ENCODE measurements around the gene MPHOSPH8.
"Not testable (repeated sequence)": the region's sequence is repeated elsewhere in the genome, so short reads cannot be mapped to it uniquely, and the experiment has no call there.

DNA sequence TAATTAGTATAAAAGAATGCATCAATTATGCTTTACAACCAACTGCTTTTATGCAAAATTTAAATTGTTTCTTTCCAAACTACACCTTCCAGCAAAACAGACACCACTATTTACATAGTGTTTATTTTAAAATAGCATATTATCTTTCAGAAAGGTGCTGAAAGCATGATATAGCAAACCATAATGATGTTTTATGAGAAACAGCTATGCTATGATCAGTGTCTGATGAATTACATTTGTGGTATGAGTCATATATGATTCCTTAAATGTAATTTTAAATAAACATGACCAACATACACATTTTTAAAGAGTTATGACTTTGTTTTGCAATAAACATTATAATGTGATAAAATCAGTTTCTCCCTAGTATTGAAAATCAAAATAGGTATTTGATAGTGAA lies 68.2 kb downstream of the MPHOSPH8 start:
- not testable (repeated sequence) for TF ChIP-seq POLR2A (IDR thresholded peaks at IDR 0.05)
- TF ChIP-seq, protein P1, sequence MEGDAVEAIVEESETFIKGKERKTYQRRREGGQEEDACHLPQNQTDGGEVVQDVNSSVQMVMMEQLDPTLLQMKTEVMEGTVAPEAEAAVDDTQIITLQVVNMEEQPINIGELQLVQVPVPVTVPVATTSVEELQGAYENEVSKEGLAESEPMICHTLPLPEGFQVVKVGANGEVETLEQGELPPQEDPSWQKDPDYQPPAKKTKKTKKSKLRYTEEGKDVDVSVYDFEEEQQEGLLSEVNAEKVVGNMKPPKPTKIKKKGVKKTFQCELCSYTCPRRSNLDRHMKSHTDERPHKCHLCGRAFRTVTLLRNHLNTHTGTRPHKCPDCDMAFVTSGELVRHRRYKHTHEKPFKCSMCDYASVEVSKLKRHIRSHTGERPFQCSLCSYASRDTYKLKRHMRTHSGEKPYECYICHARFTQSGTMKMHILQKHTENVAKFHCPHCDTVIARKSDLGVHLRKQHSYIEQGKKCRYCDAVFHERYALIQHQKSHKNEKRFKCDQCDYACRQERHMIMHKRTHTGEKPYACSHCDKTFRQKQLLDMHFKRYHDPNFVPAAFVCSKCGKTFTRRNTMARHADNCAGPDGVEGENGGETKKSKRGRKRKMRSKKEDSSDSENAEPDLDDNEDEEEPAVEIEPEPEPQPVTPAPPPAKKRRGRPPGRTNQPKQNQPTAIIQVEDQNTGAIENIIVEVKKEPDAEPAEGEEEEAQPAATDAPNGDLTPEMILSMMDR (IDR thresholded peaks at IDR 0.05): not testable (repeated sequence)

Data from thyroid gland (tissue), 4 donors.